Left cardiac atrium (tissue), 4 donors: ENCODE data around the gene HSPA1L. TPM values are rescaled to one million over a fixed set of nuclear protein-coding genes. Genes with fewer than 3 reads are reported as not detected.
"Not testable (repeated sequence)": the region's sequence is repeated elsewhere in the genome, so short reads cannot be mapped to it uniquely, and the experiment has no call there.

Source experiments
- ATAC-seq, 2 donors: fragments of 200-7000 bp; cut with Tn5 transposase; one replicate each; pipeline ENCODE4 v1.9.1; 2020; ENCODE audit warnings: mild to moderate bottlenecking in 2 of 2, moderate library complexity in 2 of 2
- DNase-seq: peaks from one replicate; pipeline ENCODE4 v3.0.0-alpha.2; 2020
- intact Hi-C, 2 donors: fragments of 100-400 bp; cut with DNase I; formaldehyde crosslinking; loops; one replicate each; pipeline versions ENCODE4 v1.14.1 to v1.15.1; 2022 to 2023
- total RNA-seq, 2 donors: library from RNA; stranded (reverse); fragmentation: NEBNext Ultra II Directional; extraction: Animal tissue kit (Norgen Biotek cat#: 25700); gene quantifications; one replicate each; pipeline ENCODE4 v1.2.1, GENCODE V29; 2021
- donor health status: DM: no; HTN: yes; CAD: no.
- donor health status: DM: no; HTN: yes; CAD: no; lungs with severe emphysema.
- donor health status: DM: yes; HTN: yes; CAD: no.
- donor health status: Dilated cardiomyopathy.

The HSPA1L gene
- total RNA-seq, 2 donors from 2014 or later = 1.1 to 2.6 TPM

DNA sequence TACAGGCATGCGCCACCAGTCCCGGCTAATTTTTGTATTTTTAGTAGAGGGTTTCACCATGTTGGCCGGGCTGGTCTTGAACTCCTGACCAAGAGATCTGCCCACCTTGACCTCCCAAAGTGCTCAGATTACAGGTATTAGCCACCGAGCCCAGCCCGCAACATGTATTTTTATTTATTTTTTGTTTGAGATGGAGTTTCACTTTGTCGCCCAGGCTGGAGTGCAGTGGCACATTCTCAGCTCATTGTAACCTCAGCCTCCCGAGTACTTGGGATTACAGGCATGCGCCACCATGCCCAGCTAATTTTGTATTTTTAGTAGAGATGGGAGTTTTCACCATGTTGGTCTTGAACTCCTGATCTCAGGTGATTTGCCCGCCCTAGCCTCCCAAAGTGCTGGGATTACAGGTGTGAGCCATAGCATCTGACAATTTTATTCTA is 23.1 kb upstream of the HSPA1L start:
- not testable (repeated sequence) for DNase-seq, ATAC-seq
- intact Hi-C loops = loop anchor here (10.0 kb wide), 2 partner anchors 103 to 153 kb away; partner anchors contain the start of genes CLIC1 (in 1 of the 2) and LY6G5C (in 1 of the 2)

DNA sequence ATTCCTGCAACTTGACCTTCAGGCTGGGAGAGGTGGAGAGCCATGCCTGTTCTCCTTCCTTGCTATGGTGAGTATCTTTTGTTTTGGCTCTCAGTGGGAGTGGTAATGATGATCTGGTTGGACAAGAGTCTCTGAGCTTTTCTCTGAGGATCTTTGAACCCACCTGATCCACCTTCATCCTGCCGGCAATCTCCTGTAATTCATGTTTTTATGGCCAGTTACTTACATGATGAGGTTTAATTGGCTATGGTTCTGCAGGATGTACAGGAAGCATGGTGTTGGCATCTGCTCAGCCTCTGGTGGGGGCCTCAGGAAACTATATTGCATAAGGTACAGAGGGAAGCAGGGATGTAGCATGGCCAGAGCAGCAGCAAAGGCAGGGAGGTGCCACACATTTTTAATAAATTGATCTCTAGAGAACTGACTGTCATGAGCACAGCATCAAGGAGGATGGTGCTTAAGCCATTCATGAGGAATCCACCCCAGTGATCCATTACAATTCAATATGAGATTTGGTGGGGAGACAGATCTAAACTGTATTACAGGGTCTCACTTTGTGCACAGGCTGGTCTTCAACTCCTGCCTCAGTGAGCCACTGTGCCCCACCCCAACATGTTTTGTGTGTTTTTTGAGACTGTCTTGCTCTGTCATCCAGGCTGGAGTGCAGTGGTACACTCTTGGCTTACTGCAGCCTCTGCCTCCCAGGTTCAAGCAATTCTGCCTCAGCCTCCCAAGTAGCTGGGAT is 22.5 kb upstream of the HSPA1L start:
- no peak for DNase-seq
- intact Hi-C loops = loop anchor here (10.0 kb wide), 2 partner anchors 103 to 153 kb away; partner anchors contain the start of genes CLIC1 (in 1 of the 2) and LY6G5C (in 1 of the 2)
- ATAC-seq = no peak

DNA sequence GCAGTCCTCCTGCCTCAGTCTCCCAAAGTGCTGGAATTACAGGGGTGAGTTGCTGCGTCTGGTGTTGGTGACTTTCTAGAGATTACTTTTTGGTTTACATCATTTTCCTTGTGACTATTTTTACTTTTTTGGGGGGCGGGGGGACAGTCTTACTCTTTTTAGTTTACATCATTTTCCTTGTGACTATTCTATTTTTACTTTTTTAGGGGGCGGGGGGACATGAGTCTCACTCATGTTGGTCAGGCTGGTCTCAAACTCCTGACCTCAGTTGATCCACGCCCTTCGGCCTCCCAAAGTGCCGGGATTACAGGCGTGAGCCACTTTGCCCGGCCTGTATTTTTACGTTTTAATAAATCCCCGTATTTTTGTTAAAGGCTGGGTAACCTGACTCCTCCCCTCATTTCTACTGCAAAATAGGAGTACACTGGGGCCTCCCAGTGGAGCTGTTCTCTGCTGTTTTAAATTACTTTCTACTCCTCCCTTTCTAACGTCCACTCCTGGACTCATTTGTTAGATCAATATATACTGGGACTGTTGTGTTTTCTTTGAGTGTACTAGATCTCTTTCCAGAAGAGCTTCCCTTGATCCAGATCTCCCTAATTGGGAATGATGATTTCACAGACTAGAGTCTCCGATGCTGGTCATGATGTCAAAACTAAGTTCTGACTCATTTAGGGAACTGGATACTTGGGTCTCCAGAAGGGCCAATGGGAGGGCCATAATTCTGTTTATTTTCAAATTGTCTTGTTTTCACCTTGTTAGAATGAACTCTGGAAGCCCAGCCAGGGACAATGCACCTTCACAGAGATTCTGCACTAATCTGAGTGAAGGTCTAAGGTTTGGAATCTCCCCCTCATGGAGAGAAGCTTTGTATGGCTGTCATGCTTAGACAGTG is 21.6 kb upstream of the HSPA1L start:
- no peak for ATAC-seq
- no peak for DNase-seq
- intact Hi-C loops = loop anchor here (10.0 kb wide), 2 partner anchors 102 to 152 kb away; partner anchors contain the start of genes CLIC1 (in 1 of the 2) and LY6G5C (in 1 of the 2)

DNA sequence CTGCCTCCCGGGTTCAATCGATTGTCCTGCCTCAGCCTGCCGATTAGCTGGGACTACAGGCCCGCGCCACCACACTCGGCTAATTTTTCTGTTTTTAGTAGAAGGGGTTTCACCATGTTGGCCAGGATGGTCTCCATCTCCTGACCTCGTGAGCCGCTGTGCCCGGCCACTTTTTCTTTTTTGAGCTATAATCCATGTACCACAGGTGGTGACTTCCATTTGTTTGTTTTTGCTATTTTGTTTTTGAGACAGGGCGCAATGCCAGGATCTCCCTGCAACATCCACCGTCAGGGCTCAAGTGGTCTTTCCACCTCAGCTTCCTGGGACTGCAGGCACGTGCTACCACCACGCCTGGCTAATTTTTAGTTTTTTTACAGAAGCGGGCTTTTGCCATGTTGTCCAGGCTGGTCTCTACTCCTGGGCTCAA is 21.0 kb upstream of the HSPA1L start:
- no peak for DNase-seq
- ATAC-seq = no peak
- intact Hi-C loops = loop anchor here (10.0 kb wide), 2 partner anchors 101 to 151 kb away; partner anchors contain the start of genes CLIC1 (in 1 of the 2) and LY6G5C (in 1 of the 2)

DNA sequence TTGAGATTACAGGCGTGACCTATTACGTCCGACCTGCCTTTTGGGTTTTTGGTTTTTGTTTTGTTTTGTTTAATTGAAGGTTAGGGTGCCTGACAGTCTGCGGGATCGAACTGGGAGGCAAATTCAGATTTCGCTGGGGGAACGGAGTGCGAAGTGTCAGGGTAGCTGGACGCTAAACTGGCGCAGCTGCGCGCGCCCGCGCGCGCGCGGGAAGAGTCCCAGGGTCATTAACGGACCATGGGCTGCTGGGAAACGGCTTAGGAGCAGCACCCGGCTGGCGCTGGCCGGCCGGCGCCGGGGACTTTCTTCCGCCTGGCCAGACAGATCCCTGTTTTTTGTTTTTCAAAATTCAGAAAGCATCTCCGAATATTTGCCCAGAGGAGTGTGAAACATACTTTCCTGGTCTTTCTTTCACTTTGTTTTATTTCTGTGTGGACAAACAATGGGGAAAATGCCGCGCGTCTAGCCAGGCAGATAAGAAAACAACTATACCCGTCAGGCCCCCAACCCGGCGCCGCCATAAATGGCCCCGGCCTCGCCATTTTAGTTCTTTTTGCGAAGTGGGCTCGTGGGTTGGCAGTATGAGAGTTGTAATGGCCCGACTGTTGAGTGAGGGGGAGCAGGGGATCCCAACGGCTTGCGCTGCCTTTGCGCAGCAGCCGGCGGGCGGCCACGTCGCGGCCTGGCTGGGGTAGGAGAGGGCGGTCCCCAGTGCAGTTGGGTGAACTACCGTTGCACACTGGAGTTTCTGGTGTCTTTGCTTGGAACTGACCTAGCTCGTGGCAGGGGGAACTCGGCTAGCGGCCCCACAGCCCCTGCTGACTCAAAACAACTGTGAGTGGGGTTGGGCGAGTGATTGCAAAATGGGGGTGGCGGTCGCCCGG is 19.5 kb upstream of the HSPA1L start:
- intact Hi-C loops = loop anchor here (5.0 to 10.0 kb wide), 4 partner anchors 57 to 152 kb away; partner anchors contain the start of genes LY6G5C (in 2 of the 2), CLIC1 (in 1 of the 2) and VWA7 (in 1 of the 2)
- DNase-seq (peak; percentile 92), ATAC-seq (peak; percentile 90 to 93)

DNA sequence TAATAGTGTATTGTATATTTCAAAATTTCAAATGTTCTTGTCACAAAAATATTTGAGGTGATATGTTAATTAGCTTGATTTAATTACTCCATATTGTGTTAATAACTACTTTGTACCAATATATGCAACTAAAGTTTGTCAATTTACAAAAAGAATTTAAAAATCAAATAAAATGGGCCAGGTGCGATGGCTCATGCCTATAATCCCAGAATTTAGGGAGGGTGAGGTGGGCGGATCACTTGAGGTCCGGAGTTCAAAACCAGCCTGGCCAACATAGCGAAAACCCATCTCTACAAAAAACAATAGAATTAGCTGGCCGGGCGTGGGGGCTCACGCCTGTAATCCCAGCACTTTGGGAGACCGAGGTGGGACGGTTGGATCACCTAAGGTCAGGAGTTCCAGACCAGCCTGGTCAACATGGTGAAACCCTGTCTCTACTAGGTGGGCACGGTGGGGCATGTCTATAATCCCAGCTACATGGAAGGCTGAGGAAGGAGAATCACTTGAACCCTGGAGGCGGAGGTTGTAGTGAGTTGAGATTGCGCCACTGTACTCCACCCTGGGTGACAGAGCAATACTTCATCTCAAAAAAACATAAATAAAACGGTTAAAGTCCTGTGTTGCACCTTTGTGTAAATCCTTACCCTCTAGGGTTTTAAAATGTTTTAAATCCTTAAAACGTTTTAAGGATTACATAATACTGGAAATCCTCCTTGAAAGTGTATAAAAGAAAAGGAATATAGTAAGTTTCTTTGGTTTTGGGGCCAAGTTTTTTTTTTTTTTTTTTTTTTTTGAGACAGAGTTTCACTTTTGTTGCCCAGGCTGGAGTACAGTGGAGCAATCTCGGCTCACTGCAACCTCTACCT is 16.5 kb upstream of the HSPA1L start:
- intact Hi-C loops = loop anchor here (5.0 to 10.0 kb wide), 4 partner anchors 54 to 149 kb away; partner anchors contain the start of genes LY6G5C (in 2 of the 2), CLIC1 (in 1 of the 2) and VWA7 (in 1 of the 2)
- DNase-seq (no peak), ATAC-seq (no peak)

DNA sequence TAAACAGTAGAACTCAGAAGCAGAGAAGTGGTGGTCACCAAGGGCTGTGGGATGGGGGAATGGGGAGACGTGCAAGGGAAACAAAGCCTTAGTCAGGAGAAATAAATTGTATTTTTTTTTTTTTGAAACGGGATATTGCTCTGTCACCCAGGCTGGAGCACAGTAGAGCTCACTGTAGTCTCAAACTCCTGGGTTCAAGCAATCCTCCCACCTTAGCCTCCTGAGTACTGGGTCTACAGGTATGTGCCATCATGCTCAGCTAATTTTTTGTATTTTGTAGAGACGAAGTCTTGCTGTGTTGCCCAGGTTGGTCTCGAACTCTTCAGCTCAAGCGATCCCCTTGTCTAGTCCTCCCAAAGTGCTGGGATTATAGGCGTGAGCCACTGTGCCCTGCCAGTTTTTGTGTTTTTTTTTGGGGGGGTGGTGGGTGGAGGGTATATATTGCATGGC is 15.8 kb upstream of the HSPA1L start:
- ATAC-seq = no peak
- intact Hi-C loops = loop anchor here (5.0 to 10.0 kb wide), 4 partner anchors 54 to 149 kb away; partner anchors contain the start of genes LY6G5C (in 2 of the 2), CLIC1 (in 1 of the 2) and VWA7 (in 1 of the 2)
- no peak for DNase-seq

DNA sequence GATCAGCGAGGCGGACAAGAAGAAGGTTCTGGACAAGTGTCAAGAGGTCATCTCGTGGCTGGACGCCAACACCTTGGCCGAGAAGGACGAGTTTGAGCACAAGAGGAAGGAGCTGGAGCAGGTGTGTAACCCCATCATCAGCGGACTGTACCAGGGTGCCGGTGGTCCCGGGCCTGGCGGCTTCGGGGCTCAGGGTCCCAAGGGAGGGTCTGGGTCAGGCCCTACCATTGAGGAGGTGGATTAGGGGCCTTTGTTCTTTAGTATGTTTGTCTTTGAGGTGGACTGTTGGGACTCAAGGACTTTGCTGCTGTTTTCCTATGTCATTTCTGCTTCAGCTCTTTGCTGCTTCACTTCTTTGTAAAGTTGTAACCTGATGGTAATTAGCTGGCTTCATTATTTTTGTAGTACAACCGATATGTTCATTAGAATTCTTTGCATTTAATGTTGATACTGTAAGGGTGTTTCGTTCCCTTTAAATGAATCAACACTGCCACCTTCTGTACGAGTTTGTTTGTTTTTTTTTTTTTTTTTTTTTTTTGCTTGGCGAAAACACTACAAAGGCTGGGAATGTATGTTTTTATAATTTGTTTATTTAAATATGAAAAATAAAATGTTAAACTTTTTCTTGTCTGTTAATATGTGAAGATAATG is 14.7 kb upstream of the HSPA1L start:
- DNase-seq = no peak
- intact Hi-C loops = loop anchor here (5.0 to 10.0 kb wide), 4 partner anchors 52 to 147 kb away; partner anchors contain the start of genes LY6G5C (in 2 of the 2), CLIC1 (in 1 of the 2) and VWA7 (in 1 of the 2)
- ATAC-seq = no peak

DNA sequence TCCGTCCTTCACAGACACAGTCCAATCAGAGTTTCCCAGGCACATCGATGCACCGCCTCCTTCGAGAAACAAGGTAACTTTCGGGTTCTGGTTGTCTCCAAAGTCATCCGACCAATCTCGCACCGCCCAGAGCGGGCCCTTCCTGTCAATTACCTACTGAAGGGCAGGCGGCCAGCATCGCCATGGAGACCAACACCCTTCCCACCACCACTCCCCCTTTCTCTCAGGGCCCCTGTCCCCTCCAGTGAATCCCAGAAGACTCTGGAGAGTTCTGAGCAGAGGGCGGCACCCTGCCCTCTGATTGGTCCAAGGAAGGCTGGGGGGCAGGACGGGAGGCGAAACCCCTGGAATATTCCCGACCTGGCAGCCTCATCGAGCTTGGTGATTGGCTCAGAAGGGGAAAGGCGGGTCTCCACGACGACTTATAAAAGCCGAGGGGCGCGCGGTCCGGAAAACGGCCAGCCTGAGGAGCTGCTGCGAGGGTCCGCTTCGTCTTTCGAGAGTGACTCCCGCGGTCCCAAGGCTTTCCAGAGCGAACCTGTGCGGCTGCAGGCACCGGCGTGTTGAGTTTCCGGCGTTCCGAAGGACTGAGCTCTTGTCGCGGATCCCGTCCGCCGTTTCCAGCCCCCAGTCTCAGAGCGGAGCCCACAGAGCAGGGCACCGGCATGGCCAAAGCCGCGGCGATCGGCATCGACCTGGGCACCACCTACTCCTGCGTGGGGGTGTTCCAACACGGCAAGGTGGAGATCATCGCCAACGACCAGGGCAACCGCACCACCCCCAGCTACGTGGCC is 12.4 kb upstream of the HSPA1L start, which contains the start of gene HSPA1B:
HSPA1B (plus strand) TSS at position 453 of the 794 bp plus-strand sequence; CDS start at position 666, 213 bp downstream.
- intact Hi-C loops = no loop called here
- ATAC-seq = peak; percentile 93 to 96
- peak; percentile 99 for DNase-seq

DNA sequence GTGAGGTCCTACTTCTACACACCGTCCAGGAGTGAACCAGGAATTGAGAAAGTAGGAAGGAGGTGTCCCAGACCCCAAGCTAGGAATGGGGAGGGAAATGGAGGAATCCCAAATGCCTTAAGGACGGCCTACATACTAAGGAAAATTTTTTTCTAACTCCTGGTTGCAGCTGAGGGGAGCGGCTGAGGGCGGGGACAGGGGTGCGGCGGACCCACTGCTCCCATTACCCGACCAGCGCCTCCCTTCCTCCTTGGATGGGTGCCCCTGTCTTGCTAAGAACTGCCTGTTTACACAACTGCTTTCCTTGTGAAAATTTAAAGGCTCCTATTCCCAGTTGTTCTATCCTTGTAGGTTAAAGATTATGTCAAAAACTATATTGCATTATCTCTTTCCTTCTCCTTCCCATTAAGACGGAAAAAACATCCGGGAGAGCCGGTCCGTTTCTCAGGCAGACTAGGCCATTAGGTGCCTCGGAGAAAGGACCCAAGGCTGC is 11.8 kb upstream of the HSPA1L start:
- DNase-seq (peak; percentile 90), ATAC-seq (peak; percentile 41 to 64)
- intact Hi-C loops = no loop called here

DNA sequence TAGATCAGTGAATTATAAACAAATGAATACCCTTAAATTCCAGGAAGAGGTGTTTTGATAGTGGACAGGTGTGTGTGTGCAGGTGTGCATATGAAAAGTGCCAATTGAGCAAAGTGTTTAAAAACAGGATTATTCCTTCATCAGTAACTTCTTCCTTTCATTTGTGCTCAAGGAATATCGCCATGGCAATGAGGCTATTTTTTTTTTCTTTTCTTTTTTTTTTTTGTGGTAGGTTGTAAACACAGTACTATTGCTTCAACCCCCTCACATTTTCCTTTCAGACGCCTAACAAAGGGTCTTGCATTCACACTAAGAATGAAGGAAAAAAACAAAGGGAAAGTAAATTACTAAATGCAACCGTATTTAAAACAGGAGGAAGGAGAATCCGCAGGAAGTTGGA is 10.5 kb upstream of the HSPA1L start:
- ATAC-seq (no peak), DNase-seq (no peak)
- intact Hi-C loops = no loop called here

DNA sequence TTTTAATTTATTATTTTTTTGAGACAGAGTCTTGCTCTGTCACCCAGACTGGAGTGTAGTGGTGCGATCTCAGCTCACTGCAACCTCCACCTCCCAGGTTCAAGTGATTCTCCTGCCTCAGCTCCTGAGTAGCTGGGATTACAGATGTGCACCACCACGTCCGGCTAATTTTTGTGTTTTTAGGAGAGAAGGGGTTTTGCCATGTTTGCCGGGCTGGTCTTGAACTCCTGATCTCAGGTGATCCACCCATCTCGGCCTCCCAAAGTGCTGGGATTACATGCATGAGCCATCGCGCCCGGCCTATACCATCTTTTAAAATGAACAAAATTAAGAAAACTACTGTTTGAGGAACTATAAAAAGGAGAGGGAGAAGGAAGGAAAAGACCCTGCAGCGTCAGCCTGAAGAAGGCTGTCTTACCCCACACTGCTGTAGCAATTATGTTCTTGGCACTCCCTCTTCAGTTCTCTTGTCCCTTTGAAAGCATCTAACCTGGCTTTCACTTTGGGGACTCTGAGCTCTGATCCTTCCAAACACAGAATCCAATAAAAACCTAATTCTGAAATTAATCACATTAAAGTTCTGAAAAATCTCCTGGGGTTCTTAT is 8.6 kb upstream of the HSPA1L start:
- intact Hi-C loops, DNase-seq, ATAC-seq: not testable (repeated sequence)

DNA sequence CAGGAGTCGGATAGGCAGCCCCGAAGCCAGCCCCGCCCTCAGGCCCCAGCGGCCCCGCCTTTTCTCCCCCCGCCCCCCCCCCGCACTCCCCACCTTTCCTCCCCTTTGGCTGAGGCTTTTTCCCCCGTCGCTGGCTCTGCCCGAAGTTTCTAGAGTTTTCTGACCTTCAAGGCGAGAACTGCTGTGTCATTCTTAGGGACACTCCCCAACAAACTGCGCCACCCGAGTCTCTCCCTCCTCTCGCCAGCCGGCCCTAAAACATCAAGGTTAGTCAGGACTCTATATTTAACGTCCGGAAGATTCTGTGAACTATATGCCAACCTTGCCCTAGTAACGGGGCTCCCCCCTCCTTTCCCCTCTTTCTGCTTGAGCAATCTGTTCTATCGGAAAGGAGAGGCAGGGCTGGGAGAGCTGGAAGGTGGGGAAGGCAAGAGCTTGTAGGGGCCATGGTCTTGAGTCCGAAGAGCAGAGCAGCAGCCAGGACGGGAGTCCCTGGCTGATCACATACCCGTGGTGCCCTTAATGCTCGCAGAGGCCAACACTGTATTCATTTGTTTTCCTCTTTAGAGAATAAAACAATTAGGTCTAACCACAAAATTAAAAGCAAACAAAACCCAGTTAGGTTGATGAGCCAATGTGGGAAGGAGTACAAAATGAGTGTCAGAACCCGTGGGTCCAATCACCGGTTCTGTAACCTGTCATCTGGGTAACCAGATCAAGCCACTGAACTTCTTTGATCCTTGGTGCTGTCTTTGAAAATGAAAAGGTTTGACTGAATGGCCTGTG is 7.1 kb upstream of the HSPA1L start:
- intact Hi-C loops = no loop called here
- ATAC-seq (peak; percentile 69 to 72), DNase-seq (peak; percentile 87)
